GM18499 (cell line): ENCODE measurements around the gene RMC1.
"Not testable (repeated sequence)": the region's sequence is repeated elsewhere in the genome, so short reads cannot be mapped to it uniquely, and the experiment has no call there.

ENCODE experiments used
- ATAC-seq: cut with Tn5 transposase; IDR thresholded peaks from one replicate; pipeline ENCODE4 v1.9.1; 2021; ENCODE audit warnings: moderate number of reproducible peaks; ENCODE audit not compliant: insufficient read depth, unreplicated experiment

RMC1 gene

DNA sequence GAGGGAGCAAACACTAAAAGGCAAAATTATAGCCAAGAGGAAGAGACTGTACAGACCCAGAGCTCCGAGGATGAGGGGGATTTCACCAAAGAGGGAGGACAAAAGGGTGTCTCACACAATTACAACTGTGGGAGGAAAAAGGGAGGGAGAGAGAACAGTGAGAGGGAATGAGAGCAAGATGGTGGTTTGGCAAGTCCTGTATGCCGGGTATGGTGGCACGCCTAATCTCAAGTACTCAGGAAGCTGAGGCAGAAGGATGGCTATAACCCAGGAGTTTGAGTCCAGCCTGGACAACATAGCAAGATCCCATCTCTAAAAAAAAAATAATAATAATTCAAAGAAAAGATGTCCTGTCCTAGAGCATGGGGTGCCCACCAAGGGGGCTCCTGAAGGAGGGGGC lies 48.7 kb downstream of the RMC1 start:
- no peak for ATAC-seq

- ATAC-seq = no peak
Observed at GRCh38 chr18:23552505-23552904, 49.2 kb downstream of the RMC1 start.

- ATAC-seq = no peak
Observed at GRCh38 chr18:23553887-23554286, 50.6 kb downstream of the RMC1 start.

GRCh38 chr18:23556145-23556780 lies 53.0 kb downstream of the RMC1 start:
- no peak for ATAC-seq

GRCh38 chr18:23557511-23557910 lies 54.2 kb downstream of the RMC1 start:
- not testable (repeated sequence) for ATAC-seq

- no peak for ATAC-seq
Observed at GRCh38 chr18:23560186-23560585, 56.9 kb downstream of the RMC1 start.

- ATAC-seq = no peak
Observed at GRCh38 chr18:23563377-23564043, 60.2 kb downstream of the RMC1 start.

- ATAC-seq = no peak
Observed at GRCh38 chr18:23565916-23566547, 62.7 kb downstream of the RMC1 start.

DNA sequence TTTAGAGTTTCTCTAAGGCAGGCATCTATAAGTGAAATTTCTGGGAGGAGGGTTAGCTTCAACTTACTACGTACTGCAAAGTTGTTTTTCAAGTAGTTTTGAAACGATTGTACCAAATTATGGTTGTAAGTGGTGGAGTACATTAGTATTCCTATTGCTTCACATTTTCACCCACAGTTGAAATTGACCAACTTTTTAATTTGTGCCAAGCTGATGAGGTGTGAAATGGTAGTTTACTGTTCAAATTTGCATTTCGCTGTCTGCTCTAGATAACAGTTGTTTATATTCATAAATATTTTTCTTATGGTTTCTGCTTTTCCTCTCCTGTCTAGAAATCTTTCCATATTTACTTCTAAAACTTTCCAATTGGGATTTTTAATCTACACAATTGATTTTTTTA lies 64.4 kb downstream of the RMC1 start:
- ATAC-seq = no peak

DNA sequence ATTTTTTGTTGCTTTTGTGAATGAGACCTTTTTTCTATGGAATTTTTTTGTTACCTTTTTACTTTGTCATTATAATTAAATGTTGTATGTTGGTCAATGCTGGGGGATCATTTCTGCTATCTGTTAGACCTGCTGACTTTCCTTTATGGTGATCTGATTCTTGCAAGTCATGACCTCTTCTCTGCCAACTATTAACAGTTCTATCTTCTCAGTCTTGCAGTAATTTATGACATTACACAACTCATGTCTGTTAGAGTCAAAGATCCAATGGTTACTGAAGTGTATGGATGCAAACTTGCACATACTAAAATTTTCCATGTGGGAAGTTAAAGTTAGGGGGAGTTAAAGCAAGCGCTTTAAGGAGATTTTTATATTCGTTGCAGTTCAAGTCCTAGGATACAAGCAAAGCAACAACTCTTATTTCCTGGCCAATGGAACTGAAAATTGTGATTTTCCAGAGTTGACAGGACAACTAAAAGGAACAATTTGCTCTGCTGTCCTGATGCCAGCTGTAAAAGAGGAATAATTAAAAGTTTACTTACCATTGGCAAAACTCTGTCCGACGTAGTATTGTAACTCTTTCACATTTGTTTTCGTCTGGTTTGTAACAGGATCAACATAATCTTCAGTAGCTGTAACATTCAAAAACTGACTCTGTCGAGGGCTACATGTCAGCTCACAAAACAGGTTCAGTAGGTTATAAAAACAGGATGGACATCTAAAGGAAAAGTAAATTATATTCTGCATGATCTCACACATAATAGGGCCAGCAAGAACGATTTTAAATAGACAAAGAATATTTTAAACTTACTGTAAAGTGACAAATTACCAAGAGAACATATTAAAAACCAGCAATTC lies 65.2 kb downstream of the RMC1 start:
- ATAC-seq = no peak

DNA sequence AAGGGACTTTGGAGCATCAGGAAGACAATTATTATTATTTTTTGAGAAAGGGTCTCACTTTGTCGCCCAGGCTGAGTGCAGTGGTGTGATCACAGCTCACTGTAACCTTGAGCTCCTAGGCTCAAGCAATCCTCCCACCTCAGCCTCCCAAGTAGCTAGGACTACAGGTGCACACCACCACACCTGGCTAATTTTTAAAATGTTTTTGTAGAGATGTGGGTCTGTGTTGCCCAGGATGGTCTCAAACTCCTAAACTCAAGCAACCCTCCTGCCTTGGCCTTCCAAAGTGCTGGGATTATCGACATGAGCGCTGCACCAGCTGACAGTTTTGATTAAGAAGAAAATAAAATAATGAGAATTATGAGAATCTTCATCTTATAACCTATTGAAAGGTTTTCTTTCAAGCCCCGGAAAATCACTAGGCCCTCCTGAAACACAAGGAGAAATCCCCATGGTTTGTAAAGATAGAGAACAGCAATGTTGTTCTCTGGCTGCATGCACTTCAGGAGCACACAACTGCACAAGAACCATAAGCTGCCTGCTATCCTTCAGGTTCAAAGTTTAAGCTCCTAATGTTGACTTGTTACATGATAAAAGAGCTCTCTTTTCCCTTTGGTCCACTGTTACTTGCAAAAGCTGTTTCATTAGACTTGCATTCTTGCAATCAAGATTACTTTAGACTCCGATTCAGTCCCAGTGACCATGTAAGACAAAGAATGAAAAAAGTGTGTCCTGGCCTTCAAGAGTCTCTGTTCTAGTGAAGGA lies 66.2 kb downstream of the RMC1 start:
- no peak for ATAC-seq

DNA sequence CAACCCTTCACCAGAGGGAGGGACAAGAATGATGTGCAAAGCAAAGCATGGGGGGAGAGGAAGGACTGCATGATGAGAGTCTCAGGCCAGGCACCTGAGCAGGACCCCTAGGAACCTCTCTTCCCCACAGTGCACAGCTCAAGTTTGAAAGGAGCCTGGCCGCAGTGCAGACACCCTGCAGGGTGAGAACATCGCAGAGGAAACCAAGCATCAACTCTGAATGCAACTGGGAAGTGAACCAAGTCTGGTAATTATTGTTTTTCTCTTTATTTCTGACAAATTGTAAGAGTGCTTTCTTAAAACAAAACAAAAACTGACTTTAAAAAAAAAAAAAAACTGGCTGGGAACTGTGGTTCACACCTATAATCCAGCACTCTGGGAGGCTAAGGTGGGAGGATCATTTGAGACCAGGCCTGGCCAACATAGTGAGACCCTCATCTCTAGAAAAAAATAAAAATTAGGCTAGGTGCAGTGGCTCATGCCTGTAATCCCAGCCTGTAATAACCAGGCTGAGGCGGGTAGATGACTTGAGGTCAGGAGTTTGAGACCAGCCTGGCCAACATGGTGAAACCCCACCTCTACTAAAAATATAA lies 67.7 kb downstream of the RMC1 start:
- ATAC-seq = no peak

DNA sequence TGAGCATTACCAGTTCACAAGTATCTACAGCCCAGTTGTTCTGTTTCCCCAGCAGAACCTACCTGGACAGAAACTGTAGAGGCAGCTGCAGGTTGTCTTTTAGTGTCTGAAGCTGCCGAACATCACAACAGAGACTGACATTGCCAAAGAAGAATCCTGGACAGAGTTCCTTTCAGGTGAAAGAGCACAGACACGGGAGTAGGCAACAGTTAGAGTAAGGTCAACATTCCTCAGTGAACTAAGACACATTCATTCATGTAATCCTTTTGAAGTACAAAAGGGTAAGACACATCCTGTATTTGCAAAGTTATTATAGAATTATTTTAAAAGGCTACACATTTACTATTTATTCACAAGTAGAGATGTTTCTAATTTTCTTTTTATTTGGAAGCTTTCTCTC lies 68.7 kb downstream of the RMC1 start:
- ATAC-seq = no peak

DNA sequence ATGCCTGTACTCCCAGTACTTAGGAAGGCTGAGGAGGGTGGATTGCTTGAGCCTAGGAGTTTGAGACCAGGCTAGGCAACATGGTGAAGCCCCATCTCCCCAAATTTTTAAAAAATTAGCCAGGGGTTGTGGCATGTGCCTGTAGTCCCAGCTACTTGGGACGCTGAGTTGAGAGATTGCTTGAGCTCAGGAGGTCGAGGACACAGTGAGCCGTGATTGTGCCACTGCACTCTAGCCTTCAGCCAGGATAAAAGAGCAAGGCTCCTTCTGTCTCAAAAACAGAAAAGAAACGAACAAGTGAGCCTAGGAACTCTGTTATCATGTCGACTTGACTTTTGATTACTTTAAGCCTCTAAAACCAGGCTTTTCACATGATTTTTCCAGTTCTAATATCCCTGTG lies 69.3 kb downstream of the RMC1 start:
- ATAC-seq = no peak

- ATAC-seq = no peak
Observed at GRCh38 chr18:23573020-23573419, 69.7 kb downstream of the RMC1 start.

DNA sequence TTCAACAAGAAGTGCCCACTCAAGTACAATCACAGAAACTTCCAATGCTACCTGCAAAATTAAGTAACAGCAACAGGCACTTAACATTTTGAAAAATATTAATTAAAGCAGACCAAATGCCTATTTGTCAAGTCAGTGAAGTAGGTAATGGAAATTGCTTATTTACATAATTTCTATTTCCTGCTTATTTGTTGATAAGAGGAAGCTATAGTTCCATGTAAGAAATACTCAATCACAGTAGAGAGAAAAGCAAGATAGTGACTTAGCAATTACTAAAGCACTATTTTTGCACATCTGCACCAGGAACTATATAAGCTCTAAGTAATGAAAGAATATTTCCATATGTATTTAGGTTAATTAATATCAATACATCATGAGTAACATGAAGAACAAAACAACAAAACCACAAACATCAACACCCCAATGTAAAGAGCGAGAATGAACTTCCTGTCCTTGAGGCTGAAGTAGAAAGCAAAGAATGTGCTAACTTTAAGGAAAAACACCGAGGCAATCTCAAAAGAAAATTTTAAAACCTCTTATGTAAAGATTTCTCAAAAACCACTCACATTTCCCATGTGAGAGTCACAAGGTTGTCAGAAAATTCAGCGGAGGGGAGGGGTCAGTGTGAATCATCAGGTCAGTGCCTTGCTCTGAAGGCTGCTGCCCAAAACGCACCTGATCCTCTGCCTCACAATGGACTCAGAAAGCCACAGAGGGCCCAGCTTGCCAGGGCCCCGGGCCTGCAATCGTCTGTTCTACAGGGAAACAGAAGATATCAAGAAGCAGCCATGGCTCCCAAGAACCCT lies 70.5 kb downstream of the RMC1 start:
- ATAC-seq = no peak

DNA sequence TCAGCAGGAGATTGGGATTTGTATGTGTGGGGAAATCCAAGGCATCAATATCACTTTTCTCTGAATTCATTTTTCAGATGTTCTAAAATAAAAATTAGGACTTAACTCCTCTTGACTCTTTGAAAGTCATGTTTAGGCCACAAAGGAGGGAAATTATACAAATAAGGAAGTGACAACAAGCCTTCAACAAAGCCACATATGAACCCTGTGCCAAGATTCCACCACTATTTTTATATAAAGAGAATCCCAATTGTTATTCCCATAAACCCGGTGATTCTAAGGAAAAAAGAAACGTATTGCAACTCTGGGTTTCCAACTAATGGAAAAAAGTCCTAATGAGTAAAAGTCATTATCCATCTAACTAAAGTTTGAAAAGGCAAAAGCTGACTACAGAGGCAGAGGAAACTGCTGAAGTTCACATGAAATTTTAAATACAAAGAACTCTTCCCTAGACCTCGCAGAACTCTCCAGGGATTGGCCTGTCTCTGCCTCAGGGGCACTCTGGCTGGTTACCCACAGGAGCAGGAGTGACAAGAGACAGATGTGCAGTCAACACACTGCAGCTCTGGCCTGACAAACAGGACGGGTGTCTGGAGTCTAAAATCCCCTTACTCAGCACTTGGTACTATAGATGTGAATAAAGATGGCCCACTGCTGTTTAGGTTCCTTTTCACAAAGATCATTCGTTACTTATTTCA lies 71.4 kb downstream of the RMC1 start:
- ATAC-seq = no peak

DNA sequence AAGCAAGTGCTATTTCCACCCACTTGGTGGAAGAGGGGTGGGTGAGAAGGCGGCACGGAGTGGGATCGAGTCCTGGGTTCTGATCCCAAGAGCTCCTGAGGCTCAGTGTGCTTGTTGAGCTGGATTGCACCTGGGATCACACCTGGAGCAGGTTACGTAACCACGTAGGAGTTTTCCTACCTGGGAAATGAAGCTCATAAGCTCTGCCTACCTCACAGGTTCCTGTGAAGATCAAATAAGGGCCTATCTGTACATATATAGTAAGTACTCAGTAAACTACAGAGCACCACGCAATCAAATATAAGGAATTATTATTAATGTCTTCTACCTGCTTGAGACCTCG lies 72.0 kb downstream of the RMC1 start:
- ATAC-seq = no peak

DNA sequence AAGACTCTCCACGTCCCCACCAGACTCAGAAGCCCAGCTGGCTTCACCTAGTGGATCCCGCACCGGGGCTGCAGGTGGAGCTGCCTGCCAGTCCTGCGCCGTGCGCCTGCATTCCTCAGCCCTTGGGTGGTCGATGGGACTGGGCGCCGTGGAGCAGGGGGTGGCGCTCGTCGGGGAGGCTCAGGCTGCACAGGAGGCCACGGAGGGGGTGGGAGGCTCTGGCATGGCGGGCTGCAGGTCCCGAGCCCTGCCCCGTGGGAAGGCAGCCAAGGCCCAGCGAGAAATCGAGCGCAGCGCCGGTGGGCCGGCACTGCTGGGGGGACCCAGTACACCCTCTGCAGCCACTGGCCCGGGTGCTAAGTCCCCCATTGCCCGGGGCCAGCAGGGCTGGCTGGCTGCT lies 74.2 kb downstream of the RMC1 start:
- ATAC-seq = not testable (repeated sequence)
